ENCODE results near the gene TSPAN19.

DNA sequence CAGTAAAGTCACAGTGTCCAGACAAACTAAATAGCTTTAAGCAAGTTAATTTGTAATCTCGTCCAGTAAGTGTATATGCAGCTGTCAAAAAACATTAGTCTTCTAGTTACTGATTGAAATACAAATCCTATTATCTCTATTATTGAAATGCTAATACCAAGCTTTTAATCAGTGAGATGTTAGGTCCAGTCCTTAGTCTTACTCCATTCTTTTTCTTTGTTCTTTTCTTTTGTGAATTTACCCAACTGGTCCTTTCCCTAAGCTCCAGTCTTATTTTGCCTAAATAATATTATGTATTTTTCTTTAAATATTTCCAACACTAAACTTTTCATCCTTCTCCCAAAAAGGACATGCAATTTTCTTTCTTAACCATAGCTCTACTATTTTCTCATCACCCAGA lies 57.2 kb downstream of the TSPAN19 start:
- TF ChIP-seq ZNF274 (IDR thresholded peaks at IDR 0.05; ENCODE audit: borderline replicate concordance, extremely low read depth, low read length) (no peak), POLR2A (IDR thresholded peaks at IDR 0.05; ENCODE audit: control extremely low read depth in 1 of 2, low read depth in 2 of 2, low read length in 2 of 2) (no peak), TCF12 (IDR thresholded peaks at IDR 0.05; ENCODE audit: low read depth, low read length) (no peak), CEBPB (IDR thresholded peaks at IDR 0.05; ENCODE audit: low read depth, low read length) (no peak), POLR2AphosphoS5 (IDR thresholded peaks at IDR 0.05; ENCODE audit: low read depth, low read length) (no peak), CHD2 (IDR thresholded peaks at IDR 0.05; ENCODE audit: low read length) (no peak), KDM4A (IDR thresholded peaks at IDR 0.05; ENCODE audit: low read depth, low read length, severe bottlenecking) (no peak)
- TF ChIP-seq, protein P1, sequence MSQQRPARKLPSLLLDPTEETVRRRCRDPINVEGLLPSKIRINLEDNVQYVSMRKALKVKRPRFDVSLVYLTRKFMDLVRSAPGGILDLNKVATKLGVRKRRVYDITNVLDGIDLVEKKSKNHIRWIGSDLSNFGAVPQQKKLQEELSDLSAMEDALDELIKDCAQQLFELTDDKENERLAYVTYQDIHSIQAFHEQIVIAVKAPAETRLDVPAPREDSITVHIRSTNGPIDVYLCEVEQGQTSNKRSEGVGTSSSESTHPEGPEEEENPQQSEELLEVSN (IDR thresholded peaks at IDR 0.05): no peak
- TF ChIP-seq, protein P2, sequence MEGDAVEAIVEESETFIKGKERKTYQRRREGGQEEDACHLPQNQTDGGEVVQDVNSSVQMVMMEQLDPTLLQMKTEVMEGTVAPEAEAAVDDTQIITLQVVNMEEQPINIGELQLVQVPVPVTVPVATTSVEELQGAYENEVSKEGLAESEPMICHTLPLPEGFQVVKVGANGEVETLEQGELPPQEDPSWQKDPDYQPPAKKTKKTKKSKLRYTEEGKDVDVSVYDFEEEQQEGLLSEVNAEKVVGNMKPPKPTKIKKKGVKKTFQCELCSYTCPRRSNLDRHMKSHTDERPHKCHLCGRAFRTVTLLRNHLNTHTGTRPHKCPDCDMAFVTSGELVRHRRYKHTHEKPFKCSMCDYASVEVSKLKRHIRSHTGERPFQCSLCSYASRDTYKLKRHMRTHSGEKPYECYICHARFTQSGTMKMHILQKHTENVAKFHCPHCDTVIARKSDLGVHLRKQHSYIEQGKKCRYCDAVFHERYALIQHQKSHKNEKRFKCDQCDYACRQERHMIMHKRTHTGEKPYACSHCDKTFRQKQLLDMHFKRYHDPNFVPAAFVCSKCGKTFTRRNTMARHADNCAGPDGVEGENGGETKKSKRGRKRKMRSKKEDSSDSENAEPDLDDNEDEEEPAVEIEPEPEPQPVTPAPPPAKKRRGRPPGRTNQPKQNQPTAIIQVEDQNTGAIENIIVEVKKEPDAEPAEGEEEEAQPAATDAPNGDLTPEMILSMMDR (IDR thresholded peaks at IDR 0.05; ENCODE audit: control extremely low read depth in 1 of 3, insufficient read depth in 1 of 3, low read depth in 1 of 3, low read length in 3 of 3): no peak
- TF ChIP-seq, protein P3, sequence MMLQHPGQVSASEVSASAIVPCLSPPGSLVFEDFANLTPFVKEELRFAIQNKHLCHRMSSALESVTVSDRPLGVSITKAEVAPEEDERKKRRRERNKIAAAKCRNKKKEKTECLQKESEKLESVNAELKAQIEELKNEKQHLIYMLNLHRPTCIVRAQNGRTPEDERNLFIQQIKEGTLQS (IDR thresholded peaks at IDR 0.05; ENCODE audit: insufficient read depth, low read depth, low read length): no peak

Measured in H1 (cell line).